ENCODE results near the gene INTS15. TPM values are rescaled to one million over a fixed set of nuclear protein-coding genes. Genes with fewer than 3 reads are reported as not detected.

INTS15 gene
- total and polyA plus RNA-seq, 10 of the 15 experiments (the other 5 are each of a cell fraction or from before 2014, with no cell fraction given): 0.89 to 28.2 (median 16.8) TPM

DNA sequence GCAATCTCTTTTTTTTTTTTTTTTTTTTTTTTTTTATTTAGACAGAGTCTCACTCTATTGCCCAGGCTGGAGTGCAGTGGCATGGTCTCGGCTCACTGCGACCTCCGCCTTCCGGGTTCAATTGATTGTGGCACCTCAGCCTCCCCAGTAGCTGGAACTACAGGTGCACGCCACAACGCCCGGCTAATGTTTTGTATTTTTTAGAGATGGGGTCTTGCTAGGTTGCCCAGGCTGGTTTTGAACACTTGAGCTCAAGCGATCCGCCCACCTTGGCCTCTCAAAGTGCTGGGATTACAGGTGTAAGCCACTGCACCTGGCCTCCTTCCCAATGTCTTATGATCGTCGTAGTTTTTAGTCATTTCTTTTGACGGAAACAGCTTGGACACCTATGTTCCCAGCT, 19.0 kb downstream of the INTS15 start:
- FAIRE-seq: no peak
- in situ Hi-C loops (cut with MboI): no loop called here
- H3K4me1 ChIP-seq (ENCODE audit: control insufficient read depth, insufficient read depth, low read length): no peaks in the 10 kb centered on the region; the same call in 1 of the 2 replicates

More for the DNA sequence above, 19.0 kb downstream of the INTS15 start:
- Histone ChIP-seq H4K20me1 (ENCODE audit: control insufficient read depth, insufficient read depth) (no peaks in the 10 kb centered on the region), H3K27me3 (replicated peaks in 1 of 2; ENCODE audit: control insufficient read depth in 2 of 2, insufficient read depth in 2 of 2, low read length in 1 of 2) (no peaks in the 10 kb centered on the region; a peak in 1 of 4 replicates), H3K4me3 (no peak overlapping the region), H3K36me3 (ENCODE audit: control insufficient read depth in 2 of 2, insufficient read depth in 2 of 2, low read length in 1 of 2) (peaks cover under 1 to 3% of the 10 kb centered on the region in 2 experiments; a peak in 3 of 4 replicates), H3K9me3 (replicated peaks; ENCODE audit: control insufficient read depth, insufficient read depth, low read length) (no peaks in the 10 kb centered on the region), H3K4me2 (ENCODE audit: control insufficient read depth, insufficient read depth) (no peak overlapping the region), H3K79me2 (ENCODE audit: control insufficient read depth, insufficient read depth, low read length) (no peaks in the 10 kb centered on the region), H2AFZ (ENCODE audit: control insufficient read depth, low read depth, low read length) (no peak overlapping the region), H3K9ac (ENCODE audit: control insufficient read depth, insufficient read depth, low read length) (no peak overlapping the region), H3K27ac (ENCODE audit: control insufficient read depth, insufficient read depth) (no peak overlapping the region)
- TF ChIP-seq TARDBP (IDR thresholded peaks at IDR 0.05; ENCODE audit: borderline replicate concordance): no peak
- no peak for TF ChIP-seq SREBF1 (IDR thresholded peaks at IDR 0.05; ENCODE audit: low read length)
- TF ChIP-seq RFX5 (IDR thresholded peaks at IDR 0.05; ENCODE audit: low read depth, low read length): no peak
- TF ChIP-seq, protein P1, sequence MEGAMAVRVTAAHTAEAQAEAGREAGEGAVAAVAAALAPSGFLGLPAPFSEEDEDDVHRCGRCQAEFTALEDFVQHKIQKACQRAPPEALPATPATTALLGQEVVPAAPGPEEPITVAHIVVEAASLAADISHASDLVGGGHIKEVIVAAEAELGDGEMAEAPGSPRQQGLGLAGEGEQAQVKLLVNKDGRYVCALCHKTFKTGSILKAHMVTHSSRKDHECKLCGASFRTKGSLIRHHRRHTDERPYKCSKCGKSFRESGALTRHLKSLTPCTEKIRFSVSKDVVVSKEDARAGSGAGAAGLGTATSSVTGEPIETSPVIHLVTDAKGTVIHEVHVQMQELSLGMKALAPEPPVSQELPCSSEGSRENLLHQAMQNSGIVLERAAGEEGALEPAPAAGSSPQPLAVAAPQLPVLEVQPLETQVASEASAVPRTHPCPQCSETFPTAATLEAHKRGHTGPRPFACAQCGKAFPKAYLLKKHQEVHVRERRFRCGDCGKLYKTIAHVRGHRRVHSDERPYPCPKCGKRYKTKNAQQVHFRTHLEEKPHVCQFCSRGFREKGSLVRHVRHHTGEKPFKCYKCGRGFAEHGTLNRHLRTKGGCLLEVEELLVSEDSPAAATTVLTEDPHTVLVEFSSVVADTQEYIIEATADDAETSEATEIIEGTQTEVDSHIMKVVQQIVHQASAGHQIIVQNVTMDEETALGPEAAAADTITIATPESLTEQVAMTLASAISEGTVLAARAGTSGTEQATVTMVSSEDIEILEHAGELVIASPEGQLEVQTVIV (IDR thresholded peaks at IDR 0.05; ENCODE audit: borderline replicate concordance, partially characterized antibody): no peak
- no peak for TF ChIP-seq PAX5 (IDR thresholded peaks at IDR 0.05; ENCODE audit: borderline replicate concordance, low read depth, low read length)
- no peak for TF ChIP-seq FOXM1 (IDR thresholded peaks at IDR 0.05; ENCODE audit: low read depth, low read length)
- no peak for TF ChIP-seq SRF (IDR thresholded peaks at IDR 0.05; ENCODE audit: low read depth in 2 of 2, low read length in 2 of 2)
- no peak for TF ChIP-seq STAT3 (IDR thresholded peaks at IDR 0.05; ENCODE audit: low read depth, low read length)
- no peak for TF ChIP-seq RCOR1 (conservative IDR thresholded peaks at IDR 0.05; ENCODE audit: low read depth, low read length)
- no peak for TF ChIP-seq EZH2 (IDR thresholded peaks at IDR 0.05; ENCODE audit: borderline replicate concordance, control insufficient read depth, low read depth, low read length)
- no peak for TF ChIP-seq SUPT20H (IDR thresholded peaks at IDR 0.05; ENCODE audit: borderline replicate concordance, control insufficient read depth, low read depth, low read length)
- no peak for DNase-seq (ENCODE audit: low read depth, low spot score)
- SMC1A ChIA-PET (ENCODE audit: uncharacterized antibody, unreplicated experiment): interaction anchor here (0.6 kb wide), 2 partner anchors 9 to 856 kb away, joined by 3 to 5 read pairs; no protein-coding TSS in a partner anchor
- RAD21 ChIA-PET (ENCODE audit: unreplicated experiment): interaction anchor here (0.7 kb wide), 1 partner anchor 16 kb away, joined by 3 read pairs; no protein-coding TSS in a partner anchor
- ATAC-seq: no peak
- WGBS (ENCODE audit: insufficient coverage, insufficient replicate concordance, low lambda C conversion rate, missing lambda C conversion rate): 99% methylated on average over 12 of the region's 12 CpGs
- CTCF ChIA-PET: interaction anchor here (1.1 kb wide), 1 partner anchor 98 kb away, joined by 3 read pairs; no protein-coding TSS in a partner anchor
- intact Hi-C loops (cut with micrococcal nuclease; ENCODE audit: unreplicated experiment): no loop called here
- POLR2A ChIA-PET: interaction anchor here (1.2 kb wide), 1 partner anchor 28 kb away, joined by 8 read pairs; no protein-coding TSS in a partner anchor
- no TSS peak for BruUV-seq (replicated peaks)
